Kidney epithelial cell (primary cell): ENCODE data around the gene TRIM44. TPM values are rescaled to one million over a fixed set of nuclear protein-coding genes. Genes with fewer than 3 reads are reported as not detected.

Experiments
- DNase-seq: peaks from one replicate; pipeline ENCODE4 v3.0.0-alpha.2; 2010; ENCODE audit warnings: low read depth
- H3K27me3 ChIP-seq: 2 replicates; pipeline ENCODE4 v1.6.0; 2011; ENCODE audit warnings: low read length; ENCODE audit not compliant: control insufficient read depth, insufficient read depth
- H3K36me3 ChIP-seq: 2 replicates; pipeline ENCODE4 v1.5.1; 2011; ENCODE audit warnings: low read length; ENCODE audit not compliant: control insufficient read depth, insufficient read depth
- H3K4me3 ChIP-seq: 2 replicates; pipeline ENCODE4 v1.5.1; 2011; ENCODE audit warnings: low read depth, mild to moderate bottlenecking, control low read depth, low read length
- CTCF ChIP-seq: IDR thresholded peaks from 2 replicates; pipeline ENCODE4 v1.5.1; 2011; ENCODE audit warnings: mild to moderate bottlenecking, moderate library complexity, low read length, control low read depth, inconsistent platforms; ENCODE audit not compliant: insufficient read depth, poor library complexity, severe bottlenecking
- total RNA-seq: library from RNA; depleted of rRNA; stranded (reverse); fragments of >200 nt; gene quantifications from 2 replicates; pipeline ENCODE4 v1.2.3, GENCODE V29; 2015

Gene TRIM44
- total RNA-seq, 1 donor from 2014 or later, result 40.9 TPM

GRCh38 chr11:35740061-35740799 is 77.7 kb downstream of the TRIM44 start:
- no peak for DNase-seq
- Histone ChIP-seq H3K4me3 (no peak overlapping the region), H3K27me3 (no peaks in the 10 kb centered on the region), H3K36me3 (no peaks in the 10 kb centered on the region)
- no peak for TF ChIP-seq CTCF

GRCh38 chr11:35742707-35743454 is 80.3 kb downstream of the TRIM44 start:
- H3K27me3 ChIP-seq, result no peaks in the 10 kb centered on the region
- H3K4me3 ChIP-seq, result no peak overlapping the region
- H3K36me3 ChIP-seq, result no peaks in the 10 kb centered on the region
- no peak for DNase-seq
- no peak for TF ChIP-seq CTCF

GRCh38 chr11:35746356-35747153 is 84.0 kb downstream of the TRIM44 start:
- DNase-seq, result no peak
- Histone ChIP-seq H3K4me3 (no peak overlapping the region), H3K36me3 (no peaks in the 10 kb centered on the region), H3K27me3 (no peaks in the 10 kb centered on the region)
- no peak for TF ChIP-seq CTCF

- no peak overlapping the region for H3K4me3 ChIP-seq
- no peaks in the 10 kb centered on the region for H3K36me3 ChIP-seq
- no peak for DNase-seq
- no peaks in the 10 kb centered on the region for H3K27me3 ChIP-seq
- no peak for TF ChIP-seq CTCF
Measured at GRCh38 chr11:35747668-35748067, 85.1 kb downstream of the TRIM44 start.

GRCh38 chr11:35748644-35749043 is 86.1 kb downstream of the TRIM44 start:
- Histone ChIP-seq H3K36me3 (no peaks in the 10 kb centered on the region), H3K4me3 (no peak overlapping the region), H3K27me3 (no peaks in the 10 kb centered on the region)
- no peak for DNase-seq
- no peak for TF ChIP-seq CTCF
